ENCODE results near the gene YEATS4.

GRCh38 chr12:69405566-69405865 is 46.0 kb downstream of the YEATS4 start:
- no peak for TF ChIP-seq POLR2AphosphoS5 (IDR thresholded peaks at IDR 0.05; ENCODE audit: low read depth)
- no peak for TF ChIP-seq CTCF (conservative IDR thresholded peaks at IDR 0.05; ENCODE audit: low read depth in 2 of 2)
- TF ChIP-seq, protein P1, sequence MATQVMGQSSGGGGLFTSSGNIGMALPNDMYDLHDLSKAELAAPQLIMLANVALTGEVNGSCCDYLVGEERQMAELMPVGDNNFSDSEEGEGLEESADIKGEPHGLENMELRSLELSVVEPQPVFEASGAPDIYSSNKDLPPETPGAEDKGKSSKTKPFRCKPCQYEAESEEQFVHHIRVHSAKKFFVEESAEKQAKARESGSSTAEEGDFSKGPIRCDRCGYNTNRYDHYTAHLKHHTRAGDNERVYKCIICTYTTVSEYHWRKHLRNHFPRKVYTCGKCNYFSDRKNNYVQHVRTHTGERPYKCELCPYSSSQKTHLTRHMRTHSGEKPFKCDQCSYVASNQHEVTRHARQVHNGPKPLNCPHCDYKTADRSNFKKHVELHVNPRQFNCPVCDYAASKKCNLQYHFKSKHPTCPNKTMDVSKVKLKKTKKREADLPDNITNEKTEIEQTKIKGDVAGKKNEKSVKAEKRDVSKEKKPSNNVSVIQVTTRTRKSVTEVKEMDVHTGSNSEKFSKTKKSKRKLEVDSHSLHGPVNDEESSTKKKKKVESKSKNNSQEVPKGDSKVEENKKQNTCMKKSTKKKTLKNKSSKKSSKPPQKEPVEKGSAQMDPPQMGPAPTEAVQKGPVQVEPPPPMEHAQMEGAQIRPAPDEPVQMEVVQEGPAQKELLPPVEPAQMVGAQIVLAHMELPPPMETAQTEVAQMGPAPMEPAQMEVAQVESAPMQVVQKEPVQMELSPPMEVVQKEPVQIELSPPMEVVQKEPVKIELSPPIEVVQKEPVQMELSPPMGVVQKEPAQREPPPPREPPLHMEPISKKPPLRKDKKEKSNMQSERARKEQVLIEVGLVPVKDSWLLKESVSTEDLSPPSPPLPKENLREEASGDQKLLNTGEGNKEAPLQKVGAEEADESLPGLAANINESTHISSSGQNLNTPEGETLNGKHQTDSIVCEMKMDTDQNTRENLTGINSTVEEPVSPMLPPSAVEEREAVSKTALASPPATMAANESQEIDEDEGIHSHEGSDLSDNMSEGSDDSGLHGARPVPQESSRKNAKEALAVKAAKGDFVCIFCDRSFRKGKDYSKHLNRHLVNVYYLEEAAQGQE (IDR thresholded peaks at IDR 0.05; ENCODE audit: unreplicated experiment) = no peak
- TF ChIP-seq EZH2phosphoT487 (IDR thresholded peaks at IDR 0.05; ENCODE audit: unreplicated experiment) = no peak
- TF ChIP-seq ZNF331 (CRISPR knock-in tag; IDR thresholded peaks at IDR 0.05; ENCODE audit: low read depth) = no peak
- no peak for TF ChIP-seq EZH2 (IDR thresholded peaks at IDR 0.05; ENCODE audit: low read depth, unreplicated experiment)
- TF ChIP-seq STAT1 (IDR thresholded peaks at IDR 0.05; ENCODE audit: unreplicated experiment) = no peak
- TF ChIP-seq ZNF114 (CRISPR knock-in tag; IDR thresholded peaks at IDR 0.05) = no peak
